Activated naive CD4-positive, alpha-beta T cell treated with anti-CD3 and anti-CD28 coated beads, Interleukin-2, amount 10 ng/mL, durations not matched to agents 7 days and 5 days (primary cell): ENCODE results near the gene GRK4.
A peak's percentile ranks its signal among the peaks of the same experiment; 100 is the strongest.

ENCODE experiments used
- CTCF ChIA-PET: fragments of 350-600 bp; sonication (Branson Sonifier 250); formaldehyde crosslinking; loops from one replicate; lab custom pipeline; 2021; ENCODE audit warnings: antibody characterized with exemption; lab: Charles Lee
- DNase-seq: peaks from one replicate; pipeline ENCODE4 v3.0.0-alpha.2; 2020
- H3K27ac Mint-ChIP-seq: one replicate; pipeline ENCODE4 v1.8.0; 2021; ENCODE audit warnings: mild to moderate bottlenecking, moderate library complexity, mixed read lengths
- H3K27me3 Mint-ChIP-seq: one replicate; pipeline ENCODE4 v1.8.0; 2021; ENCODE audit warnings: mild to moderate bottlenecking, mixed read lengths
- H3K36me3 Mint-ChIP-seq: one replicate; pipeline ENCODE4 v1.8.0; 2021; ENCODE audit warnings: mixed read lengths
- H3K4me1 Mint-ChIP-seq: one replicate; pipeline ENCODE4 v1.8.0; 2021; ENCODE audit warnings: mixed read lengths
- H3K4me3 Mint-ChIP-seq: one replicate; pipeline ENCODE4 v1.8.0; 2021; ENCODE audit warnings: mild to moderate bottlenecking, moderate library complexity, mixed read lengths
- H3K9me3 Mint-ChIP-seq: one replicate; pipeline ENCODE4 v1.8.0; 2021; ENCODE audit warnings: mixed read lengths

GRK4 gene

GRCh38 chr4:3011456-3012220 is 48.3 kb downstream of the GRK4 start:
- H3K4me3 Mint-ChIP-seq = no peak overlapping the region
- peaks cover 25% of the 10 kb centered on the region for H3K27me3 Mint-ChIP-seq
- H3K4me1 Mint-ChIP-seq = no peaks in the 10 kb centered on the region
- CTCF ChIA-PET = no interaction called here
- no peaks in the 10 kb centered on the region for H3K36me3 Mint-ChIP-seq
- DNase-seq = no peak
- H3K27ac Mint-ChIP-seq = no peak overlapping the region
- H3K9me3 Mint-ChIP-seq = no peaks in the 10 kb centered on the region

GRCh38 chr4:3013323-3013722 is 50.0 kb downstream of the GRK4 start:
- Mint-ChIP-seq H3K27ac (no peak overlapping the region), H3K4me1 (no peaks in the 10 kb centered on the region)

GRCh38 chr4:3013839-3014350 is 50.5 kb downstream of the GRK4 start:
- CTCF ChIA-PET = interaction anchor here (0.7 to 1.2 kb wide), 3 partner anchors 21 to 40 kb away, joined by 3 to 4 read pairs (median 4); no protein-coding TSS in a partner anchor
- no peaks in the 10 kb centered on the region for H3K36me3 Mint-ChIP-seq
- DNase-seq = no peak
- no peak overlapping the region for H3K27ac Mint-ChIP-seq
- H3K9me3 Mint-ChIP-seq = no peaks in the 10 kb centered on the region
- H3K4me1 Mint-ChIP-seq = no peaks in the 10 kb centered on the region
- peaks cover 38% of the 10 kb centered on the region for H3K27me3 Mint-ChIP-seq
- no peak overlapping the region for H3K4me3 Mint-ChIP-seq

More at GRCh38 chr4:3013323-3013722, 50.0 kb downstream of the GRK4 start:
- peaks cover 34% of the 10 kb centered on the region for H3K27me3 Mint-ChIP-seq
- no peaks in the 10 kb centered on the region for H3K36me3 Mint-ChIP-seq
- CTCF ChIA-PET = interaction anchor here (0.7 to 1.2 kb wide), 2 partner anchors 20 to 25 kb away, joined by 4 read pairs; no protein-coding TSS in a partner anchor
- no peaks in the 10 kb centered on the region for H3K9me3 Mint-ChIP-seq
- no peak for DNase-seq
- no peak overlapping the region for H3K4me3 Mint-ChIP-seq

- H3K9me3 Mint-ChIP-seq = no peaks in the 10 kb centered on the region
- H3K27me3 Mint-ChIP-seq = peaks cover 36% of the 10 kb centered on the region
- no peaks in the 10 kb centered on the region for H3K36me3 Mint-ChIP-seq
- CTCF ChIA-PET = no interaction called here
- no peak for DNase-seq
- H3K4me3 Mint-ChIP-seq = no peak overlapping the region
- peaks cover 5% of the 10 kb centered on the region for H3K4me1 Mint-ChIP-seq
- no peak overlapping the region for H3K27ac Mint-ChIP-seq
Observed at GRCh38 chr4:3016961-3017360, 53.6 kb downstream of the GRK4 start.

- DNase-seq = no peak
- no peak overlapping the region for H3K27ac Mint-ChIP-seq
- no peaks in the 10 kb centered on the region for H3K36me3 Mint-ChIP-seq
- peaks cover 36% of the 10 kb centered on the region for H3K27me3 Mint-ChIP-seq
- no peak overlapping the region for H3K4me3 Mint-ChIP-seq
- no peaks in the 10 kb centered on the region for H3K9me3 Mint-ChIP-seq
- peaks cover 5% of the 10 kb centered on the region for H3K4me1 Mint-ChIP-seq
- CTCF ChIA-PET = no interaction called here
Observed at GRCh38 chr4:3017504-3017903, 54.1 kb downstream of the GRK4 start.

- Mint-ChIP-seq H3K9me3 (peaks cover 9% of the 10 kb centered on the region), H3K4me1 (peaks cover 5% of the 10 kb centered on the region), H3K36me3 (no peaks in the 10 kb centered on the region), H3K4me3 (no peak overlapping the region), H3K27me3 (peaks cover 41% of the 10 kb centered on the region), H3K27ac (no peak overlapping the region)
- no peak for DNase-seq
- CTCF ChIA-PET = no interaction called here
Observed at GRCh38 chr4:3019145-3019846, 55.9 kb downstream of the GRK4 start.

- Mint-ChIP-seq H3K36me3 (no peaks in the 10 kb centered on the region), H3K27ac (no peak overlapping the region), H3K4me1 (peaks cover 5% of the 10 kb centered on the region), H3K4me3 (no peak overlapping the region), H3K9me3 (peaks cover 9% of the 10 kb centered on the region), H3K27me3 (peaks cover 42% of the 10 kb centered on the region)
- CTCF ChIA-PET = interaction anchor here (1.2 kb wide), 1 partner anchor 42 kb away, joined by 3 read pairs; no protein-coding TSS in a partner anchor
- no peak for DNase-seq
Observed at GRCh38 chr4:3021127-3021526, 57.8 kb downstream of the GRK4 start.

GRCh38 chr4:3021627-3022026 is 58.3 kb downstream of the GRK4 start:
- Mint-ChIP-seq H3K27me3 (peaks cover 37% of the 10 kb centered on the region), H3K4me3 (no peak overlapping the region), H3K36me3 (no peaks in the 10 kb centered on the region), H3K9me3 (peaks cover 9% of the 10 kb centered on the region), H3K4me1 (peaks cover 5% of the 10 kb centered on the region), H3K27ac (no peak overlapping the region)
- DNase-seq = no peak
- CTCF ChIA-PET = no interaction called here

- H3K27ac Mint-ChIP-seq = no peak overlapping the region
- peaks cover 32% of the 10 kb centered on the region for H3K27me3 Mint-ChIP-seq
- H3K4me1 Mint-ChIP-seq = peaks cover 5% of the 10 kb centered on the region
- DNase-seq = no peak
- CTCF ChIA-PET = no interaction called here
- H3K36me3 Mint-ChIP-seq = no peaks in the 10 kb centered on the region
- peaks cover 9% of the 10 kb centered on the region for H3K9me3 Mint-ChIP-seq
- no peak overlapping the region for H3K4me3 Mint-ChIP-seq
Observed at GRCh38 chr4:3022112-3022511, 58.7 kb downstream of the GRK4 start.

GRCh38 chr4:3022651-3023050 is 59.3 kb downstream of the GRK4 start:
- CTCF ChIA-PET = no interaction called here
- Mint-ChIP-seq H3K36me3 (no peaks in the 10 kb centered on the region), H3K27me3 (peaks cover 32% of the 10 kb centered on the region), H3K9me3 (peaks cover 9% of the 10 kb centered on the region), H3K4me1 (peaks cover 5% of the 10 kb centered on the region), H3K4me3 (no peak overlapping the region), H3K27ac (no peak overlapping the region)
- DNase-seq = no peak

- peaks cover 33% of the 10 kb centered on the region for H3K27me3 Mint-ChIP-seq
- peaks cover 9% of the 10 kb centered on the region for H3K9me3 Mint-ChIP-seq
- peaks cover 5% of the 10 kb centered on the region for H3K4me1 Mint-ChIP-seq
- no peak for DNase-seq
- no peaks in the 10 kb centered on the region for H3K36me3 Mint-ChIP-seq
- no peak overlapping the region for H3K4me3 Mint-ChIP-seq
- CTCF ChIA-PET = no interaction called here
- no peak overlapping the region for H3K27ac Mint-ChIP-seq
Observed at GRCh38 chr4:3025881-3026280, 62.5 kb downstream of the GRK4 start.

- Mint-ChIP-seq H3K4me3 (no peak overlapping the region), H3K27me3 (peaks cover 33% of the 10 kb centered on the region), H3K4me1 (no peaks in the 10 kb centered on the region), H3K27ac (peak overlapping the region; percentile 28), H3K36me3 (no peaks in the 10 kb centered on the region), H3K9me3 (peaks cover 9% of the 10 kb centered on the region)
- CTCF ChIA-PET = no interaction called here
- no peak for DNase-seq
Observed at GRCh38 chr4:3026540-3026939, 63.2 kb downstream of the GRK4 start.

- H3K9me3 Mint-ChIP-seq = no peaks in the 10 kb centered on the region
- CTCF ChIA-PET = no interaction called here
- H3K4me1 Mint-ChIP-seq = no peaks in the 10 kb centered on the region
- H3K36me3 Mint-ChIP-seq = no peaks in the 10 kb centered on the region
- no peak overlapping the region for H3K27ac Mint-ChIP-seq
- DNase-seq = no peak
- no peak overlapping the region for H3K4me3 Mint-ChIP-seq
- H3K27me3 Mint-ChIP-seq = peaks cover 32% of the 10 kb centered on the region
Observed at GRCh38 chr4:3029464-3029863, 66.1 kb downstream of the GRK4 start.

- CTCF ChIA-PET = no interaction called here
- H3K4me3 Mint-ChIP-seq = no peak overlapping the region
- no peak overlapping the region for H3K27ac Mint-ChIP-seq
- H3K36me3 Mint-ChIP-seq = no peaks in the 10 kb centered on the region
- H3K4me1 Mint-ChIP-seq = no peaks in the 10 kb centered on the region
- H3K27me3 Mint-ChIP-seq = peaks cover 40% of the 10 kb centered on the region
- DNase-seq = no peak
- H3K9me3 Mint-ChIP-seq = no peaks in the 10 kb centered on the region
Observed at GRCh38 chr4:3030566-3031356, 67.4 kb downstream of the GRK4 start.
